ENCODE results near the gene LIN7A.
A peak's percentile ranks its signal among the peaks of the same experiment; 100 is the strongest.

Gene LIN7A

GRCh38 chr12:80967565-80967964 lies 29.8 kb upstream of the LIN7A start:
- H3K4me3 ChIP-seq (replicated peaks in 1 of 2; ENCODE audit: low read depth in 2 of 2, low read length in 2 of 2) = no peak overlapping the region
- DNase-seq (ENCODE audit: low read depth in 2 of 2) = no peak

GRCh38 chr12:80966001-80966400 lies 28.3 kb upstream of the LIN7A start:
- DNase-seq (ENCODE audit: low read depth in 2 of 2) = no peak
- H3K4me3 ChIP-seq (replicated peaks in 1 of 2; ENCODE audit: low read depth in 2 of 2, low read length in 2 of 2) = no peak overlapping the region
- TF ChIP-seq CTCF (IDR thresholded peaks at IDR 0.05; ENCODE audit: low read depth, low read length) = no peak

More at GRCh38 chr12:80967565-80967964, 29.8 kb upstream of the LIN7A start:
- TF ChIP-seq CTCF (IDR thresholded peaks at IDR 0.05; ENCODE audit: low read depth, low read length) = no peak

- no peak overlapping the region for H3K4me3 ChIP-seq (replicated peaks in 1 of 2; ENCODE audit: low read depth in 2 of 2, low read length in 2 of 2)
- no peak for DNase-seq (ENCODE audit: low read depth in 2 of 2)
- TF ChIP-seq CTCF (IDR thresholded peaks at IDR 0.05; ENCODE audit: low read depth, low read length) = no peak
Measured at GRCh38 chr12:80958162-80958561, 20.4 kb upstream of the LIN7A start.

GRCh38 chr12:80954857-80955520 lies 17.3 kb upstream of the LIN7A start:
- no peak overlapping the region for H3K4me3 ChIP-seq (replicated peaks in 1 of 2; ENCODE audit: low read depth in 2 of 2, low read length in 2 of 2)
- TF ChIP-seq CTCF (IDR thresholded peaks at IDR 0.05; ENCODE audit: low read depth, low read length) = no peak
- no peak for DNase-seq (ENCODE audit: low read depth in 2 of 2)

- DNase-seq (ENCODE audit: low read depth in 2 of 2) = no peak
- no peak for TF ChIP-seq CTCF (IDR thresholded peaks at IDR 0.05; ENCODE audit: low read depth, low read length)
- no peak overlapping the region for H3K4me3 ChIP-seq (replicated peaks in 1 of 2; ENCODE audit: low read depth in 2 of 2, low read length in 2 of 2)
Measured at GRCh38 chr12:80952443-80952842, 14.7 kb upstream of the LIN7A start.

- peak; percentile 34 to 37 for DNase-seq (ENCODE audit: low read depth in 2 of 2)
- H3K4me3 ChIP-seq (replicated peaks in 1 of 2; ENCODE audit: low read depth in 2 of 2, low read length in 2 of 2) = no peak overlapping the region
- peak; percentile 30 for TF ChIP-seq CTCF (IDR thresholded peaks at IDR 0.05; ENCODE audit: low read depth, low read length)
Measured at GRCh38 chr12:80946591-80946990, 8.9 kb upstream of the LIN7A start.

- TF ChIP-seq CTCF (IDR thresholded peaks at IDR 0.05; ENCODE audit: low read depth, low read length) = no peak
- DNase-seq (ENCODE audit: low read depth in 2 of 2) = no peak
- H3K4me3 ChIP-seq (replicated peaks in 1 of 2; ENCODE audit: low read depth in 2 of 2, low read length in 2 of 2) = no peak overlapping the region
Measured at GRCh38 chr12:80943338-80943737, 5.6 kb upstream of the LIN7A start.

Measured in cardiac fibroblast (primary cell).